K562 (cell line): ENCODE data around the gene C19orf47. TPM values are rescaled to one million over a fixed set of nuclear protein-coding genes. Genes with fewer than 3 reads are reported as not detected.

Experiments used
- ARID2 ChIP-seq: fragments of 450-650 bp; IDR thresholded peaks from 2 replicates; pipeline ENCODE4 v1.6.1; 2017; ENCODE audit warnings: antibody characterized with exemption, mild to moderate bottlenecking
- BMI1 ChIP-seq: fragments of 150-350 bp; IDR thresholded peaks from 2 replicates; pipeline ENCODE4 v1.6.1; 2014; ENCODE audit warnings: low read length
- CBX5 ChIP-seq: IDR thresholded peaks from 2 replicates; pipeline ENCODE4 v1.6.1; 2014; ENCODE audit warnings: low read depth, borderline replicate concordance
- DPF2 ChIP-seq: fragments of 450-650 bp; IDR thresholded peaks from 2 replicates; pipeline ENCODE4 v1.6.1; 2016
- HDAC1 ChIP-seq, 2 experiments: fragments of 450-650 bp; IDR thresholded peaks; 2 replicates each; pipeline ENCODE4 v1.6.1; 2016 to 2017; ENCODE audit warnings: inconsistent platforms in 1 of 2, mild to moderate bottlenecking in 1 of 2, moderate library complexity in 1 of 2
- IFI16 ChIP-seq: fragments of 250-450 bp; sonication (Bioruptor Pico); IDR thresholded peaks from 2 replicates; pipeline ENCODE4 v2.1.2; 2022; ENCODE audit warnings: mild to moderate bottlenecking, inconsistent platforms
- MECOM ChIP-seq: fragments of 250-450 bp; sonication (Bioruptor Pico); IDR thresholded peaks from 2 replicates; pipeline ENCODE4 v1.8.0; 2022; ENCODE audit warnings: inconsistent platforms
- NR2F6 ChIP-seq: fragments of 450-650 bp; formaldehyde crosslinking; IDR thresholded peaks from 2 replicates; pipeline ENCODE4 v1.4.0; 2020; ENCODE audit warnings: mild to moderate bottlenecking
- PURB ChIP-seq: sonication (generic); formaldehyde crosslinking; IDR thresholded peaks from 2 replicates; pipeline ENCODE4 v1.9.0; 2021; ENCODE audit warnings: low read depth, mild to moderate bottlenecking, missing genetic modification reagents
- SREBF1 ChIP-seq: fragments of 150-350 bp; IDR thresholded peaks from 2 replicates; pipeline ENCODE4 v1.6.1; 2014; ENCODE audit warnings: antibody characterized with exemption, low read depth, low read length, borderline replicate concordance
- ZNF408 ChIP-seq: fragments of 250-450 bp; sonication (Bioruptor Pico); IDR thresholded peaks from 2 replicates; pipeline ENCODE4 v1.4.0; 2020; ENCODE audit warnings: low read depth, mild to moderate bottlenecking, moderate library complexity
- polyA plus RNA-seq, 8 experiments: library from polyadenylated mRNA; depleted of rRNA in 4 of 8; stranded (reverse) in 5 of 8; unstranded in 3 of 8; fragments of >200 nt; fragmentation: Nextera tagmentation in 2 of 8; fragmentation: Illumina TruSeq in 1 of 8; extraction: Ambion mirVana in 2 of 8; extraction: Trizol in 1 of 8; gene quantifications; 2 replicates each; pipeline versions ENCODE4 v1.2.1 to v1.2.3, GENCODE V29; 2011 to 2014; ENCODE audit warnings: inconsistent platforms in 1 of 8, missing spikeins in 1 of 8
- total RNA-seq, 7 experiments: library from RNA; depleted of rRNA in 6 of 7; stranded (reverse); fragments of >200 nt in 6 of 7; fragmentation: Illumina TruSeq in 2 of 7; extraction: Trizol in 2 of 7; gene quantifications; 2 replicates each; pipeline versions ENCODE4 v1.2.1 to v1.2.3, GENCODE V29; 2011 to 2021; ENCODE audit warnings: low replicate concordance in 1 of 7
- TF ChIP-seq, protein P1 (sequence below), 3 experiments: fragments of 200-800 bp in 1 of 3; fragments of 250-450 bp in 1 of 3; fragments of 450-650 bp in 1 of 3; sonication (Bioruptor Pico) in 1 of 3; sonication (Bioruptor generic) in 1 of 3; formaldehyde crosslinking in 1 of 3; IDR thresholded peaks; 2 replicates each; pipeline versions ENCODE4 v1.6.1 to v1.8.0; 2016 to 2022; ENCODE audit warnings: mild to moderate bottlenecking in 2 of 3, missing genetic modification characterization in 2 of 3, missing compliant biosample characterization in 1 of 3, moderate library complexity in 1 of 3
- TF ChIP-seq, protein P2 (sequence below): sonication (generic); formaldehyde crosslinking; IDR thresholded peaks from 2 replicates; pipeline ENCODE4 v1.8.1; 2023; ENCODE audit warnings: mild to moderate bottlenecking, missing genetic modification reagents
- TF ChIP-seq, protein P3 (sequence below): fragments of 250-450 bp; sonication (Bioruptor Pico); IDR thresholded peaks from 2 replicates; pipeline ENCODE4 v1.4.0; 2020; ENCODE audit warnings: mild to moderate bottlenecking
- TF ChIP-seq, protein P4 (sequence below): fragments of 250-450 bp; sonication (Bioruptor Pico); IDR thresholded peaks from 2 replicates; pipeline ENCODE4 v1.6.1; 2021; ENCODE audit warnings: mild to moderate bottlenecking
- TF ChIP-seq, protein P5 (sequence below): fragments of 450-650 bp; formaldehyde crosslinking; conservative IDR thresholded peaks from 2 replicates; pipeline ENCODE4 v1.4.0; 2022; ENCODE audit warnings: mild to moderate bottlenecking, missing genetic modification characterization

C19orf47 gene
- total and polyA plus RNA-seq, 9 of the 15 experiments (the other 6 are each of a cell fraction or from before 2014, with no cell fraction given), result 0.08 to 26.1 (median 14.7) TPM

DNA sequence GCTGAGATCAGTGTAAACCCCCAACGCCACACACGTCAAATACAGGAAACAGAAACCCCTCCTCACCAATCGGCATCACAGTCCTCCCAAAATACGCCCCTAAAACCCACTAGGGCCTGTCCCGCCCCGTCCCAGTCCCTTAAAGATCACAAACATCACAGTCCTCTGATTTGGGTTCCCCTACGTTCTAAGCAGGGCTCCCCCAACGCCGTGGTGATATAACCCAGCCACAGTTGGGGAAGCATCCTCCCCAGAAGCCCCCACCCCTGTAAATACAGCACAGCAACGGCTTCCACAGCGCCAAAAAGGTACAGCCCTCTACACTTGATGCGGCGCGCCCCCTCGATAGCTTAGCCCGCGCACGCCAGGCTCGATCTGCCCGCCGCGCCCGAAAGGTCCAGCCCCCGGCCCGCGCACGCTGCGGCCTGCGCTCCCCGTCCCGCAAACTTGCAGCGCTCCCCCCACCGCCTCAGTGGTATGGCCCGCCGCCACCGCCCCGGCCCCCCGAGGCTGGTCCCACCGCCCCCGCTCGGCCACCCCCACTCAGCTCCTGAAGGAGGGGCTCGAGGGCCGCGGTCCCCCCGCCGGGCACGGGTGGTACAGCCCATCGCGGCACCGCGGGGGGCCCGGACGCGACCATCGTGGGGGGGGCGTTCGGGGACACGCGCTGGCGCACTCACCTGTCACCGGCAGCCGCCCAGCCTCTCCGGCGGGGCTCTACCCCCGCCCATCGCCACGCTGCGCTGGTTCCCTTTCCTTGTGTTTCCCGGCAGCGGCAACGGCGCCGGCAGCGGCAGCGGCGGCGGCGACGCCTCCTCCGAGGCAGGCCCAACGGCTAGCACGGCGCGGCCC is 63.5 kb downstream of the C19orf47 start, which contains the start of gene AKT2 (continued):
- TF ChIP-seq, protein P1, sequence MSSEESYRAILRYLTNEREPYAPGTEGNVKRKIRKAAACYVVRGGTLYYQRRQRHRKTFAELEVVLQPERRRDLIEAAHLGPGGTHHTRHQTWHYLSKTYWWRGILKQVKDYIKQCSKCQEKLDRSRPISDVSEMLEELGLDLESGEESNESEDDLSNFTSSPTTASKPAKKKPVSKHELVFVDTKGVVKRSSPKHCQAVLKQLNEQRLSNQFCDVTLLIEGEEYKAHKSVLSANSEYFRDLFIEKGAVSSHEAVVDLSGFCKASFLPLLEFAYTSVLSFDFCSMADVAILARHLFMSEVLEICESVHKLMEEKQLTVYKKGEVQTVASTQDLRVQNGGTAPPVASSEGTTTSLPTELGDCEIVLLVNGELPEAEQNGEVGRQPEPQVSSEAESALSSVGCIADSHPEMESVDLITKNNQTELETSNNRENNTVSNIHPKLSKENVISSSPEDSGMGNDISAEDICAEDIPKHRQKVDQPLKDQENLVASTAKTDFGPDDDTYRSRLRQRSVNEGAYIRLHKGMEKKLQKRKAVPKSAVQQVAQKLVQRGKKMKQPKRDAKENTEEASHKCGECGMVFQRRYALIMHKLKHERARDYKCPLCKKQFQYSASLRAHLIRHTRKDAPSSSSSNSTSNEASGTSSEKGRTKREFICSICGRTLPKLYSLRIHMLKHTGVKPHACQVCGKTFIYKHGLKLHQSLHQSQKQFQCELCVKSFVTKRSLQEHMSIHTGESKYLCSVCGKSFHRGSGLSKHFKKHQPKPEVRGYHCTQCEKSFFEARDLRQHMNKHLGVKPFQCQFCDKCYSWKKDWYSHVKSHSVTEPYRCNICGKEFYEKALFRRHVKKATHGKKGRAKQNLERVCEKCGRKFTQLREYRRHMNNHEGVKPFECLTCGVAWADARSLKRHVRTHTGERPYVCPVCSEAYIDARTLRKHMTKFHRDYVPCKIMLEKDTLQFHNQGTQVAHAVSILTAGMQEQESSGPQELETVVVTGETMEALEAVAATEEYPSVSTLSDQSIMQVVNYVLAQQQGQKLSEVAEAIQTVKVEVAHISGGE (CRISPR knock-in tag; IDR thresholded peaks at IDR 0.05), result no peak; a peak in 1 of 6 replicates
- TF ChIP-seq IFI16 (no peak), BMI1 (no peak), ARID2 (0 out of 2 replicates have a peak, but pooled peaks have one; percentile 6), MECOM (CRISPR knock-in tag) (no peak), NR2F6 (CRISPR knock-in tag) (no peak), CBX5 (no peak), HDAC1 (IDR thresholded peaks at IDR 0.05) (peak; percentile 25 to 34; a peak in 2 of 4 replicates), SREBF1 (0 out of 2 replicates have a peak, but pooled peaks have one; percentile 22), PURB (CRISPR knock-in tag) (no peak), ZNF408 (CRISPR knock-in tag) (no peak), DPF2 (no peak)
- TF ChIP-seq, protein P2, sequence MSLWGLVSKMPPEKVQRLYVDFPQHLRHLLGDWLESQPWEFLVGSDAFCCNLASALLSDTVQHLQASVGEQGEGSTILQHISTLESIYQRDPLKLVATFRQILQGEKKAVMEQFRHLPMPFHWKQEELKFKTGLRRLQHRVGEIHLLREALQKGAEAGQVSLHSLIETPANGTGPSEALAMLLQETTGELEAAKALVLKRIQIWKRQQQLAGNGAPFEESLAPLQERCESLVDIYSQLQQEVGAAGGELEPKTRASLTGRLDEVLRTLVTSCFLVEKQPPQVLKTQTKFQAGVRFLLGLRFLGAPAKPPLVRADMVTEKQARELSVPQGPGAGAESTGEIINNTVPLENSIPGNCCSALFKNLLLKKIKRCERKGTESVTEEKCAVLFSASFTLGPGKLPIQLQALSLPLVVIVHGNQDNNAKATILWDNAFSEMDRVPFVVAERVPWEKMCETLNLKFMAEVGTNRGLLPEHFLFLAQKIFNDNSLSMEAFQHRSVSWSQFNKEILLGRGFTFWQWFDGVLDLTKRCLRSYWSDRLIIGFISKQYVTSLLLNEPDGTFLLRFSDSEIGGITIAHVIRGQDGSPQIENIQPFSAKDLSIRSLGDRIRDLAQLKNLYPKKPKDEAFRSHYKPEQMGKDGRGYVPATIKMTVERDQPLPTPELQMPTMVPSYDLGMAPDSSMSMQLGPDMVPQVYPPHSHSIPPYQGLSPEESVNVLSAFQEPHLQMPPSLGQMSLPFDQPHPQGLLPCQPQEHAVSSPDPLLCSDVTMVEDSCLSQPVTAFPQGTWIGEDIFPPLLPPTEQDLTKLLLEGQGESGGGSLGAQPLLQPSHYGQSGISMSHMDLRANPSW (CRISPR knock-in tag), result no peak
- TF ChIP-seq, protein P3, sequence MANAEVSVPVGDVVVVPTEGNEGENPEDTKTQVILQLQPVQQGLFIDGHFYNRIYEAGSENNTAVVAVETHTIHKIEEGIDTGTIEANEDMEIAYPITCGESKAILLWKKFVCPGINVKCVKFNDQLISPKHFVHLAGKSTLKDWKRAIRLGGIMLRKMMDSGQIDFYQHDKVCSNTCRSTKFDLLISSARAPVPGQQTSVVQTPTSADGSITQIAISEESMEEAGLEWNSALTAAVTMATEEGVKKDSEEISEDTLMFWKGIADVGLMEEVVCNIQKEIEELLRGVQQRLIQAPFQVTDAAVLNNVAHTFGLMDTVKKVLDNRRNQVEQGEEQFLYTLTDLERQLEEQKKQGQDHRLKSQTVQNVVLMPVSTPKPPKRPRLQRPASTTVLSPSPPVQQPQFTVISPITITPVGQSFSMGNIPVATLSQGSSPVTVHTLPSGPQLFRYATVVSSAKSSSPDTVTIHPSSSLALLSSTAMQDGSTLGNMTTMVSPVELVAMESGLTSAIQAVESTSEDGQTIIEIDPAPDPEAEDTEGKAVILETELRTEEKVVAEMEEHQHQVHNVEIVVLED (CRISPR knock-in tag), result 0 out of 2 replicates have a peak, but pooled peaks have one; percentile 26
- TF ChIP-seq, protein P4, sequence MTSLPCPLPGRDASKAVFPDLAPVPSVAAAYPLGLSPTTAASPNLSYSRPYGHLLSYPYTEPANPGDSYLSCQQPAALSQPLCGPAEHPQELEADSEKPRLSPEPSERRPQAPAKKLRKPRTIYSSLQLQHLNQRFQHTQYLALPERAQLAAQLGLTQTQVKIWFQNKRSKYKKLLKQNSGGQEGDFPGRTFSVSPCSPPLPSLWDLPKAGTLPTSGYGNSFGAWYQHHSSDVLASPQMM (CRISPR knock-in tag), result no peak
- TF ChIP-seq, protein P5, sequence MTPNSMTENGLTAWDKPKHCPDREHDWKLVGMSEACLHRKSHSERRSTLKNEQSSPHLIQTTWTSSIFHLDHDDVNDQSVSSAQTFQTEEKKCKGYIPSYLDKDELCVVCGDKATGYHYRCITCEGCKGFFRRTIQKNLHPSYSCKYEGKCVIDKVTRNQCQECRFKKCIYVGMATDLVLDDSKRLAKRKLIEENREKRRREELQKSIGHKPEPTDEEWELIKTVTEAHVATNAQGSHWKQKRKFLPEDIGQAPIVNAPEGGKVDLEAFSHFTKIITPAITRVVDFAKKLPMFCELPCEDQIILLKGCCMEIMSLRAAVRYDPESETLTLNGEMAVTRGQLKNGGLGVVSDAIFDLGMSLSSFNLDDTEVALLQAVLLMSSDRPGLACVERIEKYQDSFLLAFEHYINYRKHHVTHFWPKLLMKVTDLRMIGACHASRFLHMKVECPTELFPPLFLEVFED (CRISPR knock-in tag), result no peak
